SK-N-MC (cell line): ENCODE data around the gene RAB11FIP3.

Experiments used
- DNase-seq: peaks from one replicate; pipeline ENCODE4 v3.0.0-alpha.2; 2011; ENCODE audit warnings: low read depth, low spot score
- H3K27ac ChIP-seq: fragments of 200-600 bp; sonication (generic); 2 replicates; pipeline ENCODE4 v1.5.1; 2016; ENCODE audit warnings: mixed run types
- H3K36me3 ChIP-seq: fragments of 200-600 bp; sonication (generic); 2 replicates; pipeline ENCODE4 v1.6.1; 2017; ENCODE audit warnings: antibody characterized with exemption, low read length, mixed read lengths; ENCODE audit not compliant: insufficient read depth
- H3K4me3 ChIP-seq: fragments of 200-600 bp; sonication (generic); 2 replicates; pipeline ENCODE4 v1.5.1; 2016
- H3K9ac ChIP-seq: fragments of 200-600 bp; sonication (generic); 2 replicates; pipeline ENCODE4 v1.8.0; 2017; ENCODE audit warnings: mixed run types, mixed read lengths; ENCODE audit not compliant: insufficient read length
- H3K9me3 ChIP-seq: fragments of 200-600 bp; sonication (generic); 2 replicates; pipeline ENCODE4 v1.6.1; 2017; ENCODE audit warnings: low read depth, mild to moderate bottlenecking, antibody characterized with exemption, low read length, moderate library complexity, mixed read lengths
- EZH2 ChIP-seq: fragments of 200-600 bp; sonication (generic); IDR thresholded peaks from one replicate; pipeline ENCODE4 v1.6.1; 2017; ENCODE audit warnings: antibody characterized with exemption
- FOXP2 ChIP-seq: optimal IDR thresholded peaks from 2 replicates; pipeline ENCODE3; 2011; ENCODE audit warnings: mild to moderate bottlenecking, moderate library complexity; ENCODE audit not compliant: insufficient read depth; ENCODE audit errors: extremely low read length, control extremely low read depth
- POLR2AphosphoS5 ChIP-seq: IDR thresholded peaks from 2 replicates; pipeline ENCODE4 v1.6.1; 2012; ENCODE audit warnings: mild to moderate bottlenecking, low read depth, low read length, borderline replicate concordance

Gene RAB11FIP3

GRCh38 chr16:519841-520687, 94.6 kb downstream of the RAB11FIP3 start:
- no peak for TF ChIP-seq POLR2AphosphoS5
- no peak for TF ChIP-seq EZH2
- no peak for TF ChIP-seq FOXP2
- H3K4me3 ChIP-seq = no peak overlapping the region
- no peak overlapping the region for H3K27ac ChIP-seq
- no peaks in the 10 kb centered on the region; the same call in 1 of the 2 replicates for H3K36me3 ChIP-seq
- DNase-seq = no peak
- no peak overlapping the region for H3K9ac ChIP-seq
- H3K9me3 ChIP-seq = no peaks in the 10 kb centered on the region

DNA sequence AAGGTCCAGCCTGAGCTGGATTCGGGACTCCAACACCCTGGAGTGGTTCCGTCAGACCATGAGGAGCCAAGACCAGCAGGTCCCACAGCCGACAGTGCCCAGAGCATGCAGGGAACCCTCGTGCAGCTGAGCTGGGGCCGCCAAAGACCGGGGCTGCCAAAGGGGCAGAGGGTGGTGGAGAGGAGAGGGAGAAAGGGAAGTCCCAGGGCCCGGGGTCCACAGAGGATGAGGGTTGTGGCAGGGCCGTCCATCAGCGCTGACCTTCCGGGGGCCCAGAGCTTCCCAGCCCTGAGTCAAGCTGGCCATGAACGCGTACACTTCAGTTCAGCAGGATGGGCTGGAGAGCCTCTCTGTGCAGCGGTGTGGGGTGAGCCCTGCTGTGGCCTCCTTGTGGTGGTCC, 95.4 kb downstream of the RAB11FIP3 start:
- no peaks in the 10 kb centered on the region for H3K9me3 ChIP-seq
- no peak for DNase-seq
- no peak overlapping the region for H3K27ac ChIP-seq
- H3K9ac ChIP-seq = no peak overlapping the region
- no peak for TF ChIP-seq EZH2
- no peak for TF ChIP-seq FOXP2
- TF ChIP-seq POLR2AphosphoS5 = no peak
- H3K4me3 ChIP-seq = no peak overlapping the region
- no peaks in the 10 kb centered on the region; the same call in 1 of the 2 replicates for H3K36me3 ChIP-seq

DNA sequence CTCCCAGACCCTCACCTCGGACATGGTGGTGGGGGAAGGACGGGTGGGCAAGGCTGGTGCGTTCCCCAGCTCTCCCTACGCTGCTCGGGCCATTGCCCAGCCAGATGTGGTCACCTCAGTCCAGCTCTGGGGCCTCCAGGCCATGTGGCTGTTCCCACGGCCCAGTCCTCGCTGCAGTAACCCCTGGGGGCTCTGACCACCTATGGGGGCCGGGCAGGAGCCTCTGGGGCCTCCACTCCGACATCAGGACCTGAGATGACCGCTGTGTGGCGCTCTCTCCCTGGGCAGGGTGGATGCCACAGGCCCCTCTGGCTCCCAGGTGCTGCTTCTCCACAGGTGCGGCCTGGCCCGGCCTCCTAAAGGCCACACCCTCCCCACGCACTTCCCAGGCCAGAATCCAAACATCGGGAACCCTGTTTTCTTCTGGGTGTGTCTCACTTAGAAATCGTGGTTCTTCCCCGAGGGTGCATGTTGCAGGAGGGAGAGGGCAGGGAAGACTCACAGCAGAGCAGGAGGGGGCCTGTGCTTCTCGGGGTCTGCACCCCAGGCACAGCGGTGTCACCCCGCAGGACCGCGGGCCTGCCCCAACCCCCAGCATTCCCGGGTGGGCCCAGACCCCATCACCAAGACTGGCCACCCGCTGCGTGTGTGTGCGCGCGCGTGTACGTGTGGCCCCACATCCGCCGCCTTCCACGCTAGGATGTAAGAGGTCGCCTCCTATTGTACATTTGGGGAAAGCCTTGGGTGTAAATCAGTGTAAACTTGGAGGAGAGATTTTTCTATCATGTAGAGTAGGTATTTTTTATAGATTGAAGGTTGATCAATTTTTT, 96.1 kb downstream of the RAB11FIP3 start:
- H3K4me3 ChIP-seq = no peak overlapping the region
- no peak for DNase-seq
- no peak overlapping the region for H3K9ac ChIP-seq
- TF ChIP-seq EZH2 = no peak
- no peak for TF ChIP-seq FOXP2
- TF ChIP-seq POLR2AphosphoS5 = no peak
- no peaks in the 10 kb centered on the region for H3K36me3 ChIP-seq
- H3K27ac ChIP-seq = no peak overlapping the region
- H3K9me3 ChIP-seq = no peaks in the 10 kb centered on the region

GRCh38 chr16:522320-523096, 97.1 kb downstream of the RAB11FIP3 start:
- no peak overlapping the region for H3K4me3 ChIP-seq
- H3K27ac ChIP-seq = no peak overlapping the region
- no peak overlapping the region for H3K9ac ChIP-seq
- no peaks in the 10 kb centered on the region for H3K36me3 ChIP-seq
- no peaks in the 10 kb centered on the region for H3K9me3 ChIP-seq
- TF ChIP-seq POLR2AphosphoS5 = peak; percentile 57; the same call in 1 of the 2 replicates
- no peak for TF ChIP-seq EZH2
- no peak for DNase-seq

GRCh38 chr16:523097-523741, 97.8 kb downstream of the RAB11FIP3 start:
- no peak overlapping the region for H3K4me3 ChIP-seq
- H3K27ac ChIP-seq = no peak overlapping the region
- DNase-seq = no peak
- H3K9me3 ChIP-seq = no peaks in the 10 kb centered on the region
- no peak; the same call in 1 of the 2 replicates for TF ChIP-seq POLR2AphosphoS5
- TF ChIP-seq FOXP2 = no peak
- no peak for TF ChIP-seq EZH2
- H3K36me3 ChIP-seq = no peaks in the 10 kb centered on the region
- H3K9ac ChIP-seq = no peak overlapping the region

- Histone ChIP-seq H3K36me3 (no peaks in the 10 kb centered on the region), H3K9ac (no peak overlapping the region), H3K4me3 (no peak overlapping the region), H3K9me3 (no peaks in the 10 kb centered on the region), H3K27ac (no peak overlapping the region)
- TF ChIP-seq EZH2 (no peak), POLR2AphosphoS5 (peak; percentile 52; the same call in 1 of the 2 replicates)
- no peak for DNase-seq
Observed at GRCh38 chr16:524274-525040, 99.0 kb downstream of the RAB11FIP3 start.

DNA sequence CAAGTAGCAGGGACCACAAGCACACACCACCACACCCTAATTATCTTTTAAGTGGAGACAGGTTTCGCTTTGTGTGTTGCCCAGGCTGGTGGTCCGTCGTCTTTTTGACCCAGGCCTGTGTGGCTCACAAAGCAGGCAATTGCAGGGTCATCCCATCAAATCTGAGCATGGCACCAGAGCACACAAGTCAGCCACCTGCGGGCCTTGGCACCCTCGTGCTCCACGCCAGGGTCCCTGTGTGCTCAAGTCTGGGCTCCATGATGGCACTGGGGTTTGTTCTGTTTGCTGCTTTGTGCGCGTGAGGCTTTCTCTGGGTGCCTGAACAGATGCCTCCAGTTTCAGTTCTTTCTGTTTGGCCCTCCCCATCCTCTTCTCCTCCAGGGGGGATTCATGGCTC, 99.7 kb downstream of the RAB11FIP3 start:
- DNase-seq = no peak
- Histone ChIP-seq H3K36me3 (no peaks in the 10 kb centered on the region), H3K9ac (no peak overlapping the region), H3K27ac (peak overlapping the region; percentile 12; the same call in 1 of the 2 replicates), H3K9me3 (no peaks in the 10 kb centered on the region), H3K4me3 (no peak overlapping the region)
- no peak for TF ChIP-seq FOXP2
- TF ChIP-seq POLR2AphosphoS5 = no peak; the same call in 1 of the 2 replicates
- TF ChIP-seq EZH2 = no peak
